Astrocyte of the spinal cord (primary cell): ENCODE results near the gene OR1J1.

Source experiments
- DNase-seq: peaks from one replicate; pipeline ENCODE4 v3.0.0; 2011; ENCODE audit warnings: low read depth, low spot score
- H3K4me3 ChIP-seq: 2 replicates; pipeline ENCODE4 v1.5.1; 2011; ENCODE audit warnings: low read depth, mild to moderate bottlenecking, low read length, moderate library complexity
- CTCF ChIP-seq: IDR thresholded peaks from 2 replicates; pipeline ENCODE4 v1.5.1; 2012; ENCODE audit warnings: low read depth, mild to moderate bottlenecking, low read length, inconsistent platforms
- in situ Hi-C: cut with HindIII; loops from 2 replicates; pipeline ENCODE4 v1.10.0; 2017; ENCODE audit warnings: low sequenced_read_pairs

Gene OR1J1

GRCh38 chr9:122468735-122469134 is 9.0 kb downstream of the OR1J1 start:
- no peak for TF ChIP-seq CTCF

GRCh38 chr9:122466456-122466855 is 11.3 kb downstream of the OR1J1 start:
- no peak for TF ChIP-seq CTCF
- in situ Hi-C loops = no loop called here
- H3K4me3 ChIP-seq = no peak overlapping the region
- DNase-seq = no peak

More at GRCh38 chr9:122468735-122469134, 9.0 kb downstream of the OR1J1 start:
- DNase-seq = no peak
- no peak overlapping the region for H3K4me3 ChIP-seq
- in situ Hi-C loops = no loop called here

GRCh38 chr9:122464633-122465567 is 12.8 kb downstream of the OR1J1 start:
- in situ Hi-C loops = no loop called here
- peak overlapping the region; percentile 34 for H3K4me3 ChIP-seq
- peak; percentile 83 for TF ChIP-seq CTCF
- peak; percentile 86 for DNase-seq

- peak; percentile 15 for TF ChIP-seq CTCF
- no peak for DNase-seq
- in situ Hi-C loops = no loop called here
- peak overlapping the region; percentile 34 for H3K4me3 ChIP-seq
These were observed 13.7 kb downstream of the OR1J1 start for GRCh38 chr9:122463828-122464632.

GRCh38 chr9:122457787-122458186 is 19.9 kb downstream of the OR1J1 start:
- DNase-seq = no peak
- H3K4me3 ChIP-seq = no peak overlapping the region
- in situ Hi-C loops = no loop called here
- TF ChIP-seq CTCF = no peak

- no peak overlapping the region for H3K4me3 ChIP-seq
- in situ Hi-C loops = no loop called here
- no peak for TF ChIP-seq CTCF
- DNase-seq = no peak
These were observed 21.6 kb downstream of the OR1J1 start for GRCh38 chr9:122456123-122456522.
